Activated T-helper 17 cell treated with anti-CD3 and anti-CD28 coated beads, Interleukin-2, amount 50 U/mL, for 72 hours (primary cell): ENCODE measurements around the gene WWOX. TPM values are rescaled to one million over a fixed set of nuclear protein-coding genes. Genes with fewer than 3 reads are reported as not detected.

ENCODE experiments used
- ATAC-seq: fragments of 150-1000 bp; cut with Tn5 transposase; replicated peaks from 2 replicates; pipeline ENCODE4 v1.10.0; 2021; ENCODE audit warnings: mild to moderate bottlenecking, moderate library complexity
- H3K27ac Mint-ChIP-seq: one replicate; pipeline ENCODE4 v1.8.0; 2022; ENCODE audit warnings: mixed read lengths
- H3K27me3 Mint-ChIP-seq: one replicate; pipeline ENCODE4 v1.8.0; 2022; ENCODE audit warnings: mixed read lengths
- H3K36me3 Mint-ChIP-seq: one replicate; pipeline ENCODE4 v1.8.0; 2022; ENCODE audit warnings: low read depth, mild to moderate bottlenecking, mixed read lengths
- H3K4me1 Mint-ChIP-seq: one replicate; pipeline ENCODE4 v1.8.0; 2022; ENCODE audit warnings: mixed read lengths
- H3K4me3 Mint-ChIP-seq: one replicate; pipeline ENCODE4 v1.8.0; 2022; ENCODE audit warnings: mild to moderate bottlenecking, mixed read lengths
- H3K9me3 Mint-ChIP-seq: one replicate; pipeline ENCODE4 v1.8.0; 2022; ENCODE audit warnings: mixed read lengths
- total RNA-seq, 2 donors: library from RNA; stranded (reverse); gene quantifications; one replicate each; pipeline ENCODE4 v1.2.3, GENCODE V29; 2022

WWOX gene
- total RNA-seq, 2 donors from 2014 or later = 9.4 to 16.5 TPM

DNA sequence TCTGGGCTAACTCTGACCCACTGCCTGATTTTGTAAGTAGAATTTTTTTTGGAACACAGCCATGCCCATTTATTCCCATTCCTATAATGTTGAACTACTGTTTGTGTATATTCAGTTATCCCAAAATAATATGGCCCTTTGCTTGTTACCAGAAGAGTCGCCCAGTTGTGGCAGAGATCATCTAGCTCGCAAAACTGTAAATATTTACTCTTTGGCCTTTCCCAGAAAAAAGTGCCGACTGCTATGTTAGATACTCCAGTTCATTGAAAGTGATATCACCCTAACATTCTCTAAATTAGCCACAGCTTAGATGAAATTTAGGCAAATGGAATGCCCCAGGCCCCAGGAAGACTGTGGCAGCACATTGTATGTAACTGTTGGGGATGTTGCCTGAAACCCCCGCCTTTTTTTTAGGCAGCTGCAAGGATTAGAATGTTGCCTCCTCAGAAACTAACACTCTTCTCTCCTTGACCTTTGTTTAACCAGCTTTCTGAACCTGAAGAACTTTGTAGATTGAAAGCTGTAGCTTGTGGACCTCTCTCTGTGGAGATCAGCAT, 19.1 kb downstream of the WWOX start:
- Mint-ChIP-seq H3K4me3 (no peak overlapping the region), H3K27me3 (no peaks in the 10 kb centered on the region), H3K9me3 (no peaks in the 10 kb centered on the region), H3K4me1 (no peaks in the 10 kb centered on the region), H3K27ac (no peak overlapping the region), H3K36me3 (peaks cover 55% of the 10 kb centered on the region)
- no peak for ATAC-seq

DNA sequence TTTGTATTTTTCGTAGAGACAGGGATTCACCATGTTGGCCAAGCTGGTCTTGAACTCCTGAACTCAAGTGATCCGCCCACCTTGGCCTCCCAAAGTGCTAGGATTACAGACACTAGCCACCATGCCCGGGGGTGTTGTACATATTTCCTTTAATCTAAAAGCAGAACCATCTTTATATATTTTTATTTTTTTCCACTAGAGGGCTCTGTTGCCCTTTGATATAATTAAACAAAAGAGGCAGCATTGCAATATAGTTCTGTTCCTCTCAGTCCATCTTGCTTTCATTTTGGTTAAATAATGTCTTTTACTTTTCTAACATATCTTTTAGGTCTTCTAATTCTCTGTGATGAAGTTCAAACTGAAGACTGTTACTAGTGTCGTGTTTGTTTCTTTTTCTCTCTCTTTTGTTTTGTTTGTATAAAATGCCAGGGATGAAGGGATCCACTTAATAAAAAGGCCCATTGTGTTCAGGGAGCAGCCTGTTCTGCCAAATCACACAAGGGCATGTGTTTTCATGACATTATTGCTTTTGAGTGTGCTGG, 23.4 kb downstream of the WWOX start:
- Mint-ChIP-seq H3K9me3 (no peaks in the 10 kb centered on the region), H3K4me1 (peaks cover 4% of the 10 kb centered on the region), H3K27ac (no peak overlapping the region), H3K4me3 (peak overlapping the region; percentile 4), H3K27me3 (no peaks in the 10 kb centered on the region), H3K36me3 (peaks cover 26% of the 10 kb centered on the region)
- peak; percentile 74 for ATAC-seq

DNA sequence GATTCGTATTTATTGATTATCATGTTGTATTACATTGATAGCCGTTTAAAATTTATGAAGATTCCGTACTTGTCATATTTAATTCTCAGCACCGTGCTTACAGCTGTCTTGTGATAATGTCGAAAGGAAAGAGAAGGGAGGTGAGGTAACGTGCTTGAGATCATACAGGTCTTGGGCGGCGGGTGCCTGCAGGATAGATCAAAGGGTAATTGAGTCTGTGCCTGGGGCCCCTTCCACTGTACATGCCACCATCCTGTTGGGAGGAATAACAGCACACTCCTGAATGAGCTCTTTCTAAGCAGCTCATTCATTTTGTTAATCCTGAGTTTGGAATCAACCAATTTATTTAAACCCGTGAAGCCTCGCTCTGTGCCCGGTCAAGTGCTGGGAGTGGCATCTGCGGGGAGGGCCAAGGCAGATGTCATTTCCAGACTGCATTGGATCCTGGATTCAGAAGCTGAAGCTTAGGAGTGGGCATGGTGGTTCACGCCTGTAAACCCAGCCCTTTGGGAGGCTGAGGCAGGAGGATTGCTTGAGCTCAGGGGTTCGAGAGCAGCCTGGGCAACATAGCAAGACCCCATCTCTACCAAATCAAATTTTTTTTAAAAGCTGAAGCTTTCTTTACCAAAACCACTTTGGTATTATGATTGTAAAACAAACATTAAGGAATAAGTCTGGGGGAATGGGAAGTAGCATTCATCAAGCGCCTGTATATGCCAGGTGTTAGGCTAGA, 25.8 kb downstream of the WWOX start:
- no peak overlapping the region for H3K27ac Mint-ChIP-seq
- no peak overlapping the region for H3K4me3 Mint-ChIP-seq
- ATAC-seq = no peak
- H3K4me1 Mint-ChIP-seq = peaks cover 4% of the 10 kb centered on the region
- H3K27me3 Mint-ChIP-seq = no peaks in the 10 kb centered on the region
- no peaks in the 10 kb centered on the region for H3K9me3 Mint-ChIP-seq
- H3K36me3 Mint-ChIP-seq = peaks cover 8% of the 10 kb centered on the region

DNA sequence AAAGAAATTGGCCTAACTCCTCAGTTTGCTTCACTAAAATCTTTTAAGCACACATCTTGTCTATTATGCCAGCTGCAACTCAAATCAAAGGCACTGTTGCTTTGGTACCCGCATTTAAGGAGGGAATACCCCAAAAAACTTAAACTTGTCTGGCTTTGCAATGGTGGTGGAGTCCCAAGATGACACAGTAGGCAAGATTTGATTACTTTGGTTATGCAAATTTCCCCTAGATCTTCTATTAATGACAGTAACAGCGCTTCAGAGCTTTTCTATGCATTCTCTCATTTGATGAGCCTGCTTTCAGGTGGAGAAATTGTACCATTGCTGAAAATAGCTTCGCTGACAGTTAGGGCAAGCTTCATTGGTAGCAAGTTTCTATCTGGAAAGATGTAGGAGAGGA, 27.2 kb downstream of the WWOX start:
- peak; percentile 75 for ATAC-seq
- Mint-ChIP-seq H3K4me1 (peaks cover 4% of the 10 kb centered on the region), H3K27ac (no peak overlapping the region), H3K36me3 (no peaks in the 10 kb centered on the region), H3K9me3 (no peaks in the 10 kb centered on the region), H3K4me3 (no peak overlapping the region), H3K27me3 (no peaks in the 10 kb centered on the region)

DNA sequence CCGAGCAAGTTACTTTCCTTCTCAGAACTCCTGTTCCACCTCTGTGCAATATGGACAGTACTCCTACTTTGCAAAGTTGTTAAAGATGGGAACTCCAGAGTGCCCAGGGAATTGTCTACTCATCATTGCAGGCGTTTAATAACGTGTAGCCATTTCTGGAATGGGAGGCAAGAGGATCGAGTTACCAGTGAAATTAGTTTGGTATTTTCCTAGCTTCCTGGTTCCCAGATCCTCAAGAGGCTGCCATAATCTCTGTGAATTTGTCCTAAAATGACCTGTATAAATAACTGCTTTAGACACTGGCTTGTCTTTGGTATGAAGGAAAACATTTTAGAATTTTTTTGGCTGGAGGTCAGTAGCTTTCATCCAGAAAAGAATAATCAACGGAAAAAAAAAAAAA, 27.7 kb downstream of the WWOX start:
- Mint-ChIP-seq H3K27ac (no peak overlapping the region), H3K4me3 (no peak overlapping the region), H3K9me3 (no peaks in the 10 kb centered on the region), H3K4me1 (peaks cover 4% of the 10 kb centered on the region), H3K27me3 (no peaks in the 10 kb centered on the region), H3K36me3 (no peaks in the 10 kb centered on the region)
- ATAC-seq = no peak

DNA sequence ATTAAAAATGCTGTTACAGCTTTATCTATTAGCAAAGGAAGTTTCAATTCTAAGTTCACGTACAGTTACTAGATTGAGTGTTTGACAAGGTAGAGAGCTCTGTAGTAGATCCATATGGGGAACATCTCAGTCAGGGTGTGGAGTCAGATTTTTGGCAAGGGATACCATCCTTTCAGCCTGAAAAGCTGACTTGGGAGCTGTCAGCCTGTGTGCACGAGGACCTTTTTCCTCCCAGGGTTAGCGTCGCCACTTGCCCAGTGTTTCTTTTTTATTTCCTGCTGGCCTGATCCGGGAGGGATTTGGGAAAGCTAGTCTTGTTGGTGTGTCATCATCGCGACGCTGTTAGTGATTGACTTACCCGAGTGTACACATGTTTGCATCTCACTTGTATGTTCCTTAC, 29.5 kb downstream of the WWOX start:
- no peak for ATAC-seq
- Mint-ChIP-seq H3K36me3 (no peaks in the 10 kb centered on the region), H3K9me3 (no peaks in the 10 kb centered on the region), H3K27ac (no peak overlapping the region), H3K4me3 (no peak overlapping the region), H3K4me1 (peaks cover 4% of the 10 kb centered on the region), H3K27me3 (no peaks in the 10 kb centered on the region)

DNA sequence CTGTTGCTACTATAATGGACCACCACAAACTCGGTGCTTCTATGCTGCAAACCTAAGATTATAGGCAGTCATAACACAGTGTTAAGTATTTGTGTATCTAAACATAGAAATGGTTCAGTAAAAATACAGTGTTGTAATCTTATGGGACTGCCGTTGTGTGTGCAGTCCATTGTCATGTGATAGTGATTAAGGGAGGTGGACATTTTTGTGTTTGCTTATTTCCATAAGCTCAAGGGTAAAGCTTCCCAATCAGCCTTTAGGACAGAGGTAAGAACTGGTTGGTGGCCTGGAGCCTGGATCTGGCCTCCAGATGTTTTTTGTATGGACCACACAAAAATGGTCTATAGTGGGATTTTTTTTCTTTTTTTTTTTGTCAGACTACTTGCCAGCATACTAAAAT, 29.9 kb downstream of the WWOX start:
- Mint-ChIP-seq H3K36me3 (no peaks in the 10 kb centered on the region), H3K27me3 (no peaks in the 10 kb centered on the region), H3K9me3 (no peaks in the 10 kb centered on the region), H3K4me3 (no peak overlapping the region), H3K27ac (no peak overlapping the region), H3K4me1 (peaks cover 4% of the 10 kb centered on the region)
- no peak for ATAC-seq

DNA sequence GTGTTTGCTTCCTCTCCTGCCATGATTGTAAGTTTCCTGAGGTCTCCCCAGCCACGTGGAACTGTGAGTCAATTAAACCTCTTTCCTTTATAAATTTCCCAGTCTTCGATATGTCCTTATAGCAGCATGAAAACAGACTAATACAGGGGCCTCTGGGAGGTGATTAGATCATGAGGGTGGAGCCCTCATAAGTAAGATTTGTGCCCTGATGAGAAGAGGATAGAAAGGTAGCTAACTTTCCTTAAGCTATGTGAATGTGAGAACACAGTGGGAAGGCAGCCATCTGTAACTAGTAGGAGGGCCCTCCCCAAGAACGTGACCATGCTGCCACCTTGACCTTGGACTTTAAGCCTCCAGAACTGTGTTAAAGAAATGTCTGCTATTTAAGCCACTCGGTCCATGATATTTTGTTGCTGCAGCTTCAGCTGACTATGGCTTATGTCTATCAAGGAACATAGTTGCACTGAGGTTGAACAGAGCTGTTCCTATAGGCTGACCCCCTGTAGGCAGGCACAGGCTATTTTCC, 30.7 kb downstream of the WWOX start:
- Mint-ChIP-seq H3K4me3 (no peak overlapping the region), H3K36me3 (no peaks in the 10 kb centered on the region), H3K27ac (no peak overlapping the region), H3K9me3 (no peaks in the 10 kb centered on the region), H3K27me3 (no peaks in the 10 kb centered on the region), H3K4me1 (peaks cover 4% of the 10 kb centered on the region)
- no peak for ATAC-seq

DNA sequence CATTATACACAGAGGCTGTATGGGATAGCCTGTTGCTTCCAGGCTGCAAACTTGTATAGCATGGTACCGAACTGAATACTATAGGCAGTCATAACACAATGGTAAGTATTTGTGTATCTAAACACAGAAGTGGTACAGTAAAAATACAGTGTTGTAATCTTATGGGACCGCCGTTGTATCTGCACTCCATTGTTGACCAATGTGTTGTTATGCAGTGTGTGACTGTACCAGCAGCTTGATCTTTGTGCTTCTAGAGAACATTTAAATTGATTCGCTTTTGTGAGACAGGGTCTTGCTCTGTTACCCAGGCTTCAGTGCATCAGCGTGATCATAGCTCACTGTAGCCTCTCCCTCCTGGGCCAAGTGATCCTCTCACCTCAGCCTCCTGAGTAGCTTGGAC, 31.5 kb downstream of the WWOX start:
- Mint-ChIP-seq H3K27ac (no peak overlapping the region), H3K27me3 (no peaks in the 10 kb centered on the region), H3K4me3 (no peak overlapping the region), H3K36me3 (no peaks in the 10 kb centered on the region), H3K4me1 (peaks cover 4% of the 10 kb centered on the region), H3K9me3 (no peaks in the 10 kb centered on the region)
- no peak for ATAC-seq

DNA sequence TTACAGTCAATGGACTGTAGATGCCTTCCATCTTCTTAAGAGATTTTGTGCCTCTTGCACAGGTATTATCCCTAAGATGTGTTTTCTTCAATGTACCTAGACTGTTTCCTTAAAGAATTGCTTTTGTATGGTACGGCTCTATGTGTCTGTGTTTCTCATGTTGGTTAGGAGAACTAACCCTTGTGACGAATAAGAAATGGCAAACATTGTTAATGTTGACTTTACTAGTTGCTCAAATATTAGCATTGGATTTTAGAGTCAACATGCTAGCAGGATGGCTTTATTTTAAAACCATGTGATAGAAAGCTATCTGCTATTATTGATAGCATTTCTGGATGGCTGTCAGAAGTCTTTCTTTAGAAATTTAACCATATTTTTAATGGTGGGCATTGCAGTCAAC, 34.5 kb downstream of the WWOX start:
- Mint-ChIP-seq H3K9me3 (no peaks in the 10 kb centered on the region), H3K27me3 (no peaks in the 10 kb centered on the region), H3K4me1 (no peaks in the 10 kb centered on the region), H3K27ac (no peak overlapping the region), H3K4me3 (no peak overlapping the region), H3K36me3 (no peaks in the 10 kb centered on the region)
- no peak for ATAC-seq

DNA sequence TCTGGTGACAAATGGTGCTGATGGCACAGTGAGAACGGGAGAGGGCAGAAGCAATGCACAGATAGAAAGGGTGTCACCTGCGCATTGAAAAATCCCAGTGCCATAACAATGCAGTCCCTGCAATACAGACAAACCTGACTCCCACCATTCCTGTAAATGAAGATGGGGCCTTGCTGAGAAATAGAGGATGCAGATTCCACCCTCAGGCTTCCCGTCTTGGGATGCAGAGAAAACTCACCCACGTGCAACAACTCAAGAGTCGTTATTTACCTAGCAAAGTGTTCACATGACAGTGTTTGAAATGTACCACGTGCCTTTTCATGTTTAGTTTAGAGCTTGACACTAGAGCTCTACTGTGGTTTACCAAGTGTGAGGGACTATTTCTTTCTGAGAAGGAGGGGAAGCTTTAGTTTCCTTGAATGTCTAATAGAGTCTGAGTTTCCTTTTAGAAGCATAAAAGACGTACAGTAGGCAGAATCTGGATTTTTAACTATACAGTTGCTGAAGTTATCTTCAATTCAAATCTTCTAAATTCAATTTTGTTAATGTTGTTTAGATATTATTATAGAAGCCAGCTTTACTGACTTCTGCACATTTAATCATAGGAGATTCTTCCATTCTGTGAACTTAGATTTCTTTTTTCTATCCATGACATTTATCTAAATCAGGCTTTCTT, 35.6 kb downstream of the WWOX start:
- Mint-ChIP-seq H3K9me3 (no peaks in the 10 kb centered on the region), H3K27me3 (no peaks in the 10 kb centered on the region), H3K4me1 (no peaks in the 10 kb centered on the region), H3K36me3 (no peaks in the 10 kb centered on the region), H3K4me3 (no peak overlapping the region), H3K27ac (no peak overlapping the region)
- ATAC-seq = no peak

DNA sequence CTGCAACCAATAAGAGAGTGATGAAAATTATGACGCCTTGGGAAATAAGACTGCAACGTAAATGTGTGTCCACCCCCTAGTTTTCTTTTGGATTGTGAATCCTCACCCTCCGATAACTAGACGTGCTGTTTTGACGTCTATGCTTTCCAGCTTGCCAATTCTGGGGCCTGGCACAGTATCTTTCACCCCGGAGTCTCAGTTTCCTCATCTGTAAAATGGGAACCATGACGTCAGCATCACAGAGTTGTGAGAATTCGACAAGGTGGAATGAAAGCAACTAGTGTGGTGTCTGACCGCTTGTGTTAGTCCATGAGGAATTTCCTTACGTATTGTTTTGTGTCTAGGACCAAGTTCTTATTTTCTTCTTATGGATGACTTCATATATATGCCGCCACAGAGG, 37.7 kb downstream of the WWOX start:
- H3K9me3 Mint-ChIP-seq = no peaks in the 10 kb centered on the region
- no peaks in the 10 kb centered on the region for H3K4me1 Mint-ChIP-seq
- no peak overlapping the region for H3K4me3 Mint-ChIP-seq
- H3K27me3 Mint-ChIP-seq = no peaks in the 10 kb centered on the region
- ATAC-seq = no peak
- no peaks in the 10 kb centered on the region for H3K36me3 Mint-ChIP-seq
- no peak overlapping the region for H3K27ac Mint-ChIP-seq

DNA sequence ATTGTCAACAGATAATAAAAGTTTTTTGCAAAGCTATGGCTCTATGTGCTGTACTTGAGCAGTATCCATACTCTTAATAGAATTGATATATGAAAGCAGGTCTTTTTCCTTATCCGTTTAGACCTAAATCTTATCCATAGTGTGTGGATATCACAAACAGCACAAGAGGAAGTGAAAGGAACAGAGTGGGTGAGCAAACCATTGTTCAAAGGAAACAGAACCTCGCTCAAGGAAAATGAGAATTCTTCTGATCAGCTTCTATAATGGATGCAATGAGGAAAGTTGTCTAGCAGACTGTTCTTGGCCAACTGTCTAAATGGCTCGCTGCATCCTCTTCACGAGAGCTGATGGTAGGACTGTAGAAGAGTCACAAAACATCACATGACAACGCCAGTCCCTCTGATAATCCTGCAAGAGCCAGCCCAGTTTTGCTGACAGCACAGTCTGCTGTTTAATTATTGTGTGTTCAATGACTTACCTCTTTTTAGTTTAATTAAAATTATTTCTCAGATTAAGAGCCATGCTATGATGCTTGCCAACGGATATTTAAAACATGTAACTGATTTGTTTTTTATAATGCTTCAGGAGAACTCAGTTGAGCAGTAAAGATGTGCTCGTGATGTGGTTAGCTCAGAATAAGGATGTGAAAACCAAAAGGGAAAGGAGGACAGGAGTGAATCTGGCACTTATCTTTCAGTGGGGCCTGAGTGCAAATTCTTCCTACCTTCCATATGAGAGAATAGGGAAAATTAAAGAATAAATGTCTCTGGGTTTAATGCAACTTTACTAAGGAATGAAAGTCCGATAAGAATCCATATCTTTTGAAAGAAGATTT, 38.5 kb downstream of the WWOX start:
- no peaks in the 10 kb centered on the region for H3K9me3 Mint-ChIP-seq
- no peaks in the 10 kb centered on the region for H3K27me3 Mint-ChIP-seq
- H3K27ac Mint-ChIP-seq = no peak overlapping the region
- H3K36me3 Mint-ChIP-seq = no peaks in the 10 kb centered on the region
- H3K4me3 Mint-ChIP-seq = no peak overlapping the region
- no peak for ATAC-seq
- H3K4me1 Mint-ChIP-seq = no peaks in the 10 kb centered on the region

DNA sequence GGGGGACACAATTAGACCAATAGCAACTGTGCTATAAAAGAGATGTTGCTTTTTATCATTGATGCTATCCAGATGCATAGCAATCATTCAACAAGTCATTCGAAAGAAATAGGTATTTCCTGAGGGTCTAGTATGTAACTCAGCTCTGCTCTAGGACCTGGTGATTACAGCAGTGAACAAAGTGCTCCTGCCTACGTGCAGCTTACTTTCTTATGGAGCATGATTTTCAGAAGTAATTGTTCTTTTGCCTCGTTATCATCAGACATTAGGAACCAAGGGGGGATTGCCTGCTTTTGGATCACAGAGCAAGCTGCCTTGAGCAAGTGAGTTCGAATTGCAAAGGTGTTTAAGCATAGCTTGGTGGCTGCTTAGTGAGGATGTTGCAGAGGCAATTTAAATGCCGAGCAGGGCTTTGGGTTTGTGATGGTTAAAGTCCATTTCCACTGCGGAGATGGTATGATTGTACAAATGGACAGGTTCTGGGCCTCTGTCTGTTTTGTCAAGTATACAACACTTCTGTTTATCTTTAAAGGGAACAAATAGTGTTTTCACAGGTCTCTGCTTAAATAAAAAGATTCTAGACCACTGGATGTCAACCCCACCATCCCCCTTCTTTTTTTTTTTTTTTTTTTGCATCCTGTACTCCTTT, 41.5 kb downstream of the WWOX start:
- Mint-ChIP-seq H3K9me3 (no peaks in the 10 kb centered on the region), H3K27ac (no peak overlapping the region), H3K27me3 (no peaks in the 10 kb centered on the region), H3K4me1 (no peaks in the 10 kb centered on the region), H3K4me3 (no peak overlapping the region), H3K36me3 (no peaks in the 10 kb centered on the region)
- ATAC-seq = no peak
